OCI-LY7 (cell line): ENCODE results near the gene MPV17L2. TPM values are rescaled to one million over a fixed set of nuclear protein-coding genes. Genes with fewer than 3 reads are reported as not detected.

Source experiments
- BruUV-seq: library from RNA; stranded (reverse); fragments of 400-500 nt; replicated peaks from 2 replicates; lab custom pipeline; 2021; lab: Mats Ljungman, UMichigan
- CTCF ChIA-PET: fragments of 300-600 bp; sonication (Branson Sonifier 250); formaldehyde crosslinking; loops from one replicate; lab custom pipeline; 2022; ENCODE audit warnings: antibody characterized with exemption; ENCODE audit not compliant: unreplicated experiment; lab: Charles Lee
- POLR2A ChIA-PET: fragments of 300-600 bp; sonication (Branson Sonifier 250); formaldehyde crosslinking; loops from one replicate; lab custom pipeline; 2022; ENCODE audit warnings: antibody characterized with exemption; lab: Charles Lee
- DNase-seq: peaks from one replicate; pipeline ENCODE4 v3.0.0-alpha.2; 2015; ENCODE audit warnings: low spot score
- H2AFZ ChIP-seq: fragments of 200-600 bp; sonication (generic), shearing (Covaris generic); 2 replicates; pipeline ENCODE4 v1.6.1; 2014; ENCODE audit warnings: mild to moderate bottlenecking, antibody characterized with exemption, low read length, moderate library complexity
- H3K27ac ChIP-seq: fragments of 200-600 bp; sonication (generic); 2 replicates; pipeline ENCODE4 v1.5.1; 2014; ENCODE audit warnings: mixed run types, low read depth, mild to moderate bottlenecking, moderate library complexity, low read length, inconsistent platforms; ENCODE audit not compliant: poor library complexity, severe bottlenecking
- H3K36me3 ChIP-seq: fragments of 200-600 bp; sonication (generic); 2 replicates; pipeline ENCODE4 v1.6.1; 2014; ENCODE audit warnings: mild to moderate bottlenecking, antibody characterized with exemption, low read length, moderate library complexity, mixed read lengths; ENCODE audit not compliant: insufficient read depth
- H3K4me1 ChIP-seq: fragments of 200-600 bp; sonication (generic); 2 replicates; pipeline ENCODE4 v1.5.1; 2014; ENCODE audit warnings: mild to moderate bottlenecking, low read length; ENCODE audit not compliant: insufficient read depth, poor library complexity, severe bottlenecking
- H3K4me2 ChIP-seq: fragments of 200-600 bp; sonication (generic); 2 replicates; pipeline ENCODE4 v1.6.1; 2014; ENCODE audit warnings: mild to moderate bottlenecking, low read length
- H3K4me3 ChIP-seq: fragments of 200-600 bp; sonication (generic); 2 replicates; pipeline ENCODE4 v1.5.1; 2014; ENCODE audit warnings: mild to moderate bottlenecking, low read depth, low read length; ENCODE audit not compliant: poor library complexity, severe bottlenecking
- H3K79me2 ChIP-seq: fragments of 200-600 bp; sonication (generic); 2 replicates; pipeline ENCODE4 v1.6.1; 2016; ENCODE audit warnings: low read depth, mild to moderate bottlenecking, low read length, moderate library complexity, mixed read lengths; ENCODE audit not compliant: insufficient read depth
- H3K9me2 ChIP-seq: fragments of 200-600 bp; sonication (generic); 2 replicates; pipeline ENCODE4 v1.6.1; 2016; ENCODE audit warnings: mild to moderate bottlenecking, low read length, mixed read lengths; ENCODE audit not compliant: insufficient read depth
- H3K9me3 ChIP-seq: fragments of 200-600 bp; sonication (generic); 2 replicates; pipeline ENCODE4 v1.6.1; 2014; ENCODE audit warnings: mild to moderate bottlenecking, mixed run types, low read length, mixed read lengths
- H4K20me1 ChIP-seq: fragments of 200-600 bp; sonication (generic); 2 replicates; pipeline ENCODE4 v1.6.1; 2014; ENCODE audit warnings: mild to moderate bottlenecking, antibody characterized with exemption, low read length, moderate library complexity, mixed read lengths; ENCODE audit not compliant: insufficient read depth
- CTCF ChIP-seq: fragments of 200-600 bp; sonication (generic); conservative IDR thresholded peaks from 2 replicates; pipeline ENCODE4 v1.5.1; 2014; ENCODE audit warnings: mild to moderate bottlenecking, antibody characterized with exemption, low read length, moderate library complexity, mixed read lengths
- EZH2phosphoT487 ChIP-seq: fragments of 200-600 bp; sonication (generic); IDR thresholded peaks from 2 replicates; pipeline ENCODE4 v1.6.1; 2018; ENCODE audit warnings: low read depth, borderline replicate concordance, mild to moderate bottlenecking, mixed run types, antibody characterized with exemption, low read length, moderate library complexity, mixed read lengths
- intact Hi-C: fragments of 100-400 bp; cut with micrococcal nuclease; formaldehyde crosslinking; loops from one replicate; pipeline ENCODE4 v1.10.0; 2022; ENCODE audit not compliant: unreplicated experiment
- total RNA-seq, 2 experiments: library from RNA; depleted of rRNA in 1 of 2; stranded (reverse); fragments of >200 nt in 1 of 2; shearing (Covaris generic) in 1 of 2; gene quantifications; 2 replicates each; pipeline ENCODE4 v1.2.3, GENCODE V29; 2014 to 2022

The MPV17L2 gene
- total RNA-seq, 2 experiments from 2014 or later, result 22.6 to 23.7 TPM

- CTCF ChIA-PET, result no interaction called here
- H3K36me3 ChIP-seq, result peaks cover 81% of the 10 kb centered on the region
- H3K4me2 ChIP-seq, result no peak overlapping the region
Observed at GRCh38 chr19:18144361-18144760, 48.7 kb upstream of the MPV17L2 start.

GRCh38 chr19:18144906-18145305 is 48.1 kb upstream of the MPV17L2 start:
- H4K20me1 ChIP-seq, result no peaks in the 10 kb centered on the region
- no peak for DNase-seq
- H3K27ac ChIP-seq, result no peak overlapping the region
- H3K79me2 ChIP-seq, result no peaks in the 10 kb centered on the region
- no TSS peak for BruUV-seq
- H3K9me2 ChIP-seq, result no peaks in the 10 kb centered on the region
- no peak overlapping the region for H3K4me2 ChIP-seq
- H3K9me3 ChIP-seq, result no peaks in the 10 kb centered on the region
- no peak overlapping the region for H3K4me3 ChIP-seq
- ChIA-PET POLR2A (no interaction called here), CTCF (no interaction called here)
- no peaks in the 10 kb centered on the region for H3K4me1 ChIP-seq
- peaks cover 76% of the 10 kb centered on the region for H3K36me3 ChIP-seq
- TF ChIP-seq CTCF, result no peak
- TF ChIP-seq EZH2phosphoT487, result no peak
- no peak overlapping the region for H2AFZ ChIP-seq
- intact Hi-C loops, result no loop called here

More at GRCh38 chr19:18144361-18144760, 48.7 kb upstream of the MPV17L2 start:
- Histone ChIP-seq H3K9me2 (no peaks in the 10 kb centered on the region), H3K9me3 (no peaks in the 10 kb centered on the region), H3K4me1 (no peaks in the 10 kb centered on the region), H3K27ac (no peak overlapping the region), H3K4me3 (no peak overlapping the region), H2AFZ (no peak overlapping the region), H4K20me1 (no peaks in the 10 kb centered on the region), H3K79me2 (no peaks in the 10 kb centered on the region)
- no peak for DNase-seq
- no TSS peak for BruUV-seq
- TF ChIP-seq CTCF (no peak), EZH2phosphoT487 (no peak)
- POLR2A ChIA-PET, result no interaction called here
- intact Hi-C loops, result no loop called here

GRCh38 chr19:18145391-18145999 is 47.5 kb upstream of the MPV17L2 start:
- Histone ChIP-seq H2AFZ (no peak overlapping the region), H3K4me2 (no peak overlapping the region), H3K4me3 (no peak overlapping the region), H3K79me2 (no peaks in the 10 kb centered on the region), H3K9me2 (no peaks in the 10 kb centered on the region), H3K9me3 (no peaks in the 10 kb centered on the region), H3K27ac (no peak overlapping the region), H3K36me3 (peaks cover 75% of the 10 kb centered on the region), H4K20me1 (no peaks in the 10 kb centered on the region), H3K4me1 (no peaks in the 10 kb centered on the region)
- ChIA-PET POLR2A (no interaction called here), CTCF (no interaction called here)
- DNase-seq, result no peak
- no peak for TF ChIP-seq EZH2phosphoT487
- no peak for TF ChIP-seq CTCF
- intact Hi-C loops, result no loop called here
- BruUV-seq, result no TSS peak
